KBM-7 (cell line): Measurements from ENCODE around the gene HSP90AB1.

Experiments used
- DNase-seq: peaks from one replicate; pipeline ENCODE4 v3.0.0-alpha.2; 2015
- in situ Hi-C: fragments of 300-500 bp; cut with MboI; formaldehyde crosslinking; loops from 2 replicates; pipeline ENCODE4 v1.14.3; 2020; ENCODE audit warnings: low sequenced_read_pairs, low pct_unique_long_range_greater_than_20kb, mixed read lengths

Gene HSP90AB1

GRCh38 chr6:44250067-44250717, 3.3 kb downstream of the HSP90AB1 start:
- DNase-seq: no peak
- in situ Hi-C loops: no loop called here

GRCh38 chr6:44250718-44251123, 3.8 kb downstream of the HSP90AB1 start:
- in situ Hi-C loops: no loop called here
- no peak for DNase-seq

GRCh38 chr6:44251576-44252524, 4.9 kb downstream of the HSP90AB1 start:
- no peak for DNase-seq
- in situ Hi-C loops: no loop called here

- in situ Hi-C loops: no loop called here
- peak; percentile 77 for DNase-seq
Measured at GRCh38 chr6:44253307-44254101, 6.6 kb downstream of the HSP90AB1 start.

- peak; percentile 28 for DNase-seq
- in situ Hi-C loops: no loop called here
Measured at GRCh38 chr6:44254191-44255104, 7.5 kb downstream of the HSP90AB1 start.

- peak; percentile 47 for DNase-seq
- in situ Hi-C loops: no loop called here
Measured at GRCh38 chr6:44255105-44255808, 8.4 kb downstream of the HSP90AB1 start.

GRCh38 chr6:44255871-44256774, 9.2 kb downstream of the HSP90AB1 start:
- in situ Hi-C loops: no loop called here
- peak; percentile 39 for DNase-seq

GRCh38 chr6:44256775-44257024, 9.8 kb downstream of the HSP90AB1 start:
- in situ Hi-C loops: no loop called here
- DNase-seq: peak; percentile 49

GRCh38 chr6:44257025-44257752, 10.3 kb downstream of the HSP90AB1 start, which contains the start of gene SLC35B2:
TSS of gene SLC35B2 (minus strand) at chr6:44257528. CDS start at chr6:44257410, 118 bp downstream.
- peak; percentile 63 for DNase-seq
- in situ Hi-C loops: no loop called here

GRCh38 chr6:44257753-44258324, 10.9 kb downstream of the HSP90AB1 start:
- no peak for DNase-seq
- in situ Hi-C loops: no loop called here

GRCh38 chr6:44258325-44258863, 11.5 kb downstream of the HSP90AB1 start:
- DNase-seq: no peak
- in situ Hi-C loops: no loop called here

GRCh38 chr6:44258921-44259320, 12.0 kb downstream of the HSP90AB1 start:
- DNase-seq: no peak
- in situ Hi-C loops: no loop called here

GRCh38 chr6:44260011-44260410, 13.1 kb downstream of the HSP90AB1 start:
- in situ Hi-C loops: no loop called here

GRCh38 chr6:44260451-44261297, 13.8 kb downstream of the HSP90AB1 start:
- DNase-seq: no peak
- in situ Hi-C loops: no loop called here

More at GRCh38 chr6:44260011-44260410, 13.1 kb downstream of the HSP90AB1 start:
- no peak for DNase-seq

- no peak for DNase-seq
- in situ Hi-C loops: no loop called here
Measured at GRCh38 chr6:44261581-44261980, 14.7 kb downstream of the HSP90AB1 start.
